ENCODE results near the gene ERMARD.

The ERMARD gene

DNA sequence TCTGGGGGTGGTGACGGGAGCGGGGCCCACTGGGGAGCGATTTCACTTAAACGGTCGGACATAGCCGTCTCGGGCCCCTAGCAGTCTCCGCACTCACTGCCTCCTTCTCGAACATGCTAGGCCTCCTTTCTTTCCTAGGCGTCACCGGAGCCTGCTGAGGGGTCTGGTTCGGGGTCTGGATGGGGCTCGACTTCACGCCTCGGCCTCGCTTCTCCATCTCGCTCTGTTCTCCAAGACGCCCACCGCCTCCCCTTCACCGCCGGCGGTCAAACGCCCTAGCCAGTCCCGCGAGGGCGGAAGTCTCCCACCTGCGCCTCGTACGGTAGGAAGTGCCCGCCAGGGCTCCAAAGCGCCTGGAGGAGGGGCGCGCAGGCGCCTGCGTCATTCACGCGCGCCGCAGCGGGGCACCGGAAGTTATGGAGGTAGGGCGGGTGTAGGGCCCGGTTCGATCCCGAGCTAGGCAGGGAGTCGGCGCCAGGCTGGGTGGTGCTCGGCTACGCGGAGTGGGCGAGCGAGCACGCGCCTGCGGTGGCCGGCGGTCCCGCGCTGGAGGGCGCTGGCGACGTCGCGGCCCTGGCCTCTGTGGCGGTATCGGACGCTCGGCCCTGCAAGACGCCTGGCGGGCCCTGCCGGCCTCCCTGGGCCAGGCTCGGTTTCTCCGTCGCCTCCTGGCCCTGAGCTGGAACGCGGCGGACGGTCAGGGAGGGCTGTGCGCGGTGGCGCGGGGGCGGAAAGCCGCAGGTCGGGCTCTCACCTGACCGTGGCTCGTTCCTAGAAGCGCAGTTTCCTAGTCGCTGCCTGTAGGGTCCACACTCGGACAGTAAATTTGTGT, at the start of gene ERMARD, which contains the start of gene DYNLT2:
TSS of gene ERMARD (plus strand) at position 381 of the 832 bp plus-strand sequence. CDS start at position 417, 36 bp downstream.
TSS of gene DYNLT2 (minus strand) at position 331 of the 832 bp plus-strand sequence. CDS start at position 217, 114 bp downstream.
- peak; percentile 79 for DNase-seq

DNA sequence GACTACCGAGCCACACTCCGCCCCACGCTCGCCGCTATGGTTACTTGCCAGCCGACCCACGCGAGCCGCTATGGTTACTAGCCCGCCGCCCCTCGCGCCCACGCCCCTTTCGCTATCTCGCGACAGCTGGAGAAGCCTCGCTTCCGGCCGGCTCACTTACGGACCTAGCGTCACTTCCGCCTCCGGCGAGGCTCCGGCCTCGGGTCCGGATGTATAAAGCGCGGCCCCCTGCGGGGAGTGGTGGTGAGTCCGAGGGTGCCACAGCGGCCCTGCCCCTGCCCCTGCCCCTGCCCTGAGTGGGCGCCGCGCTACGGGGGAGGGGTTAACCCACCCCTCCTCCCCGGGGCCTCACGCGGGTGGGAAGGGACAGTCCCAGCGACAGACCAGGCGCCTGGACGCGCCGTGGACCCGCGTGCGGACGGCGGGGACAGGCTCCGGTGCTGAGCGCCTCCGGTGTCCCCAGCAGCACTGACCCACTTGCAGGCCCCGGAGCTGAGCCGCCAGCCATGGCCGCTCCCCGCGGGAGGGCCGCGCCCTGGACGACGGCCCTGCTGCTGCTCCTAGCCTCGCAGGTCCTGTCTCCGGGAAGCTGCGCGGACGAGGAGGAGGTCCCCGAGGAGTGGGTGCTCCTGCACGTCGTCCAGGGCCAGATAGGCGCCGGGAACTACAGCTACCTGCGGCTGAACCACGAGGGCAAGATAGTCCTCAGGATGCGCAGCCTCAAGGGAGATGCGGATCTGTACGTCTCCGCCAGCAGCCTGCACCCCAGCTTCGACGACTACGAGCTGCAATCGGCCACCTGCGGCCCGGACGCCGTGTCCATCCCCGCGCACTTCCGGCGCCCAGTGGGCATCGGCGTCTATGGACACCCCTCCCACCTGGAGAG, 49.2 kb upstream of the ERMARD start, which contains the start of the genes C6orf120 and WDR27:
TSS of gene C6orf120 (plus strand) at position 173 of the 886 bp plus-strand sequence. CDS start at position 507, 334 bp downstream.
TSS of gene WDR27 (minus strand) at position 76 of the 886 bp plus-strand sequence. CDS start 13,024 bp downstream, outside the sequence.
- DNase-seq, result peak; percentile 92

DNA sequence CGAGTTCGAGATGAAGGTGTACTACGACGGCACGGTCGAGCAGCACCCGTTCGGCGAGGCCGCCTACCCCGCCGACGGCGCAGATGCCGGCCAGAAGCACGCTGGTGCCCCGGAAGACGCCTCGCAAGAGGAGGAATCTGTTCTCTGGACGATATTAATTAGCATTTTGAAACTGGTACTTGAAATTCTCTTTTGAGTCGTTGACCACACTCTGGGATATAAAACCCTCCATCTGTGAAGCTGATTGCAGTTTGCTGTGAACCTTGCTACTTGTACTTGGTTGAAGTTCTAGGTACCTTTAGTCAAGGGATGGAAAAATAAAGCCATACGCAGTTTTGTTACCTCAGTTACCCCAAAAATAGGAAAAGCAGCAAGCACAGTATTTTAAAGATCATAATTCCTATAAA, 48.6 kb upstream of the ERMARD start:
- no peak for DNase-seq

DNA sequence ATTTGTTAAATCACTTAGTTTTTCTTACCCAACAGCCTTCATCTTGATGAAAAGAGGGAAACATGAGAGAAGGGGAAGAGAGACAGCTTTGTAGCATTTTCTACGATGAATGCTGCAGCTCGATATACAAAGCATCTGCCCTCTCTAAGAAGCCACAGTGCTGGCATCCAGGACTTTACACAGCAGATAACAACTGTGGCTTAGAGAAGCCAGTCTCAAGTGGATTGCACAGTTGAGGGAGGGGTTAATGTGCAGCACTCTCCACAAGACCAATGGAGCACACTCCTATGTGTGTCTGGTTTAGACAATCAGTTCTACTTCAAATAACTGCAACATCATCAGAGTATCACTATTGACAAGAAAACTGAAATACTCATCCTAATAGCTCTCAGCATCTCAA, 43.6 kb upstream of the ERMARD start:
- DNase-seq, result no peak

DNA sequence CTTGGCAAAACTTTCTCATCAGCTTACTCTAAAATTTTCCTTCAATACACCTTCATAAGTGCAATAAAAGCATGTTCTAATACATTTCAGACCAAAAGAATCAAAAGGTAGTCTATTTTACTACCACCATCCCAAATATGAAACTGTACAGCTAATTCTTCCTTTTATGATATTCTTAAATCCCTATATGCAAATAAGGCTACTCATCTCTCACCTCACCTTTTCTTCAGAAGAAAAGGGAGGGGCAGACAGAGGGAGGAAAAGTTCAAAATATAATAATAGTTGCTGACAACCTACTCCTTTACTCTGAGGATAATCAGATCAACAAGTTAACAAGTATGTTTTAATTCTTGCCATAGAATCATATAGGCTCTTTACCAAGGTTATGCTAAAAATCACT, 42.1 kb upstream of the ERMARD start:
- no peak for DNase-seq

DNA sequence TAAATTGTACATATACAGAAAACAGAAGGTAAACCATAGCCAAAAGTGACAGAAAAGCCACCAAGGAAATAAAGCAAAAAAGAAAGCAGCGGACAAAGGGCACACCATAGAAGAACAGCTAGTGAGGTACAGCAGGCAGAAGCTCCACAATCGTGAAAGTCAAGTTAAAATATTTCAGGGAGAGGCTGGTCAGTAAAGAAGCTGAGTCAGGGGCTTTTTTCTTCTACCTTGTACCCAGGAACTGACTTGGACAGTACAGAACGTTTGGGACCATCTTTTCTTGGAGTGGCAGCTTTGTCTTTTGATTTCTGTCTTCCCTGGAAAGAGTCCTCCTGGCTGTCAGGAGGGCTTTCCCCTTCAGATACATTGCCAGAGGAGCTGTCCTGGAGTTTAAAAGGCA, 41.4 kb upstream of the ERMARD start:
- no peak for DNase-seq

DNA sequence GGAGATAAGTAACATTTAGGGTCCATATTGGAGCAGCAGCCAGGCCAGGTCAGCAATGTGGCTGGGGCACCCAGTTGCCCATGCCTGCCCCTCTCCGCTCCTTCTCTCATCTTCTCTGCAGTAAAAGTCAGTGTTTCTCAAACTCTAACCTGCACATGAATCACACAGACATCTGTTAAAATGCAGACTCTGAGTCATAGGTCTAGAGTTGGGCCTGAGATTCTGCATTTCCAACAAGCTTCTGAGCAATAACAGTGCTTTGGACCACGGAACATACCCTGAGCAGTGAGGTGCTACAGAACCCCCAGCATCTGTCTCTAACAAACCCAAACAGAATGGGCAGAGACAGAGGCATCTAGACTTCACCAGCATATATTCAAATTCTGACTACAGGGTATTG, 37.2 kb upstream of the ERMARD start:
- DNase-seq, result no peak

DNA sequence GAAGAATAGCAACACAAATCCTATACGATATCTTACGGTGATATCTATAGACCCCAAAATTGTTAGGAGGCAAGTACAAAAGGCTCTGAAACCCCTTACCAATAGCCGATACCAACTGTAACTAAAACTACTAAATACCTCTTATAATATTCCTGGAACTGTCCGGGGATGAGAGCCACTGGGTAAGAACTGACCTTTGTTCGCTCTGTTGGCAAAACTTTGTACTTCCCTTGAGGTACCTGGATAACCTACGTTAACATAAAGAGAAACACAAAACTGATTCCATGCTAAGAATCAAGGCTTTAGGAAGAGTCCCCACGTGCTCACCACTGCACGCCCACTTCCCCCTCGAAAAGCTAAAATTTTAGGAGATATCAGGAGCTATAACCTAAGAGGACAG, 36.8 kb upstream of the ERMARD start:
- DNase-seq, result no peak

DNA sequence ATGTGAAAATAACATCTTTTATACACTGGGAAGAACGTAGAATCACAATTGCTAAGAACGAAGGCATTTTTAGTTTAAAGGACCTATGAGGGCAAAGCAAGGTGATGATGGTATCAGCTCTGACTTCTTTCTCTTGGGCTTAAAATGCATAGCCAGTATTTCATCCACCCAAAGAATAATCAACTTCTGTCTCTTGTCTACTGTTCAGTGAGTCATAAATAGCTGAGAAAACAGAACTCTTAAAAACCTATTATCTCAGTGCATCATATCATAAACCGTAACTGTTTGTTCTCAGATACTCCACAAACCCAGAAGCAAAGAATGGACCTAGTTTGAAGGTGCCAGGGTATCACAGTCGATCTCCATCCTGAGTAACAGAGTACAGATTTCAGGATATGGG, 32.3 kb upstream of the ERMARD start:
- DNase-seq, result no peak

DNA sequence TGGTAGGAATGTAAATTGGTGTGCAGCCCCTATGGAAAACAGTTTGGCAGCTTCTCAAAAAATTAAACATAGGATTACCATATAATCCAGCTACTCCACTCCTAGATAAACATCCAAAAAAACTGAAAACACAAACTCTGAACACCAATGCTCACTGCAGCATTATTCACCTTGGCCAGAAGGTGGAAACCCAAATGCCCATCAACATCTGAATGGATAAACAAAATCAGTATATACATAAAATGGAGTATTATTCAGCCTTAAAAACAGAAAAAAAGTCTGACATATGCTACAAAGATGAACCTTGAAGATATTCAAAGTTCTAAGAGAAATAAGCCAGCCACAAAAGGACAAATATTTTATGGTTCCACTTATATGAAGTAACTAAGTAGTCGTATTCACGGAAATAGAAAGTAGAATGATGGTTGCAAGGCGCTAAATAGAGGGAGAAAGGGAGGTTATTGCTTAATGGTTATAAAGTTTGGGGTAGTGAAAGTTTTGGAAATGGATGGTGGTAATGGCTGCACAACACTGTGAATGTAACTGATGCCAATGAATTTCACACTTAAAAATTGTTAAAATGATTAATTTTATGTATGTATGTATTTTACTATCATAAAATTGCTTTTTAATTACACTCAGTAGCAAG, 31.1 kb upstream of the ERMARD start:
- no peak for DNase-seq

DNA sequence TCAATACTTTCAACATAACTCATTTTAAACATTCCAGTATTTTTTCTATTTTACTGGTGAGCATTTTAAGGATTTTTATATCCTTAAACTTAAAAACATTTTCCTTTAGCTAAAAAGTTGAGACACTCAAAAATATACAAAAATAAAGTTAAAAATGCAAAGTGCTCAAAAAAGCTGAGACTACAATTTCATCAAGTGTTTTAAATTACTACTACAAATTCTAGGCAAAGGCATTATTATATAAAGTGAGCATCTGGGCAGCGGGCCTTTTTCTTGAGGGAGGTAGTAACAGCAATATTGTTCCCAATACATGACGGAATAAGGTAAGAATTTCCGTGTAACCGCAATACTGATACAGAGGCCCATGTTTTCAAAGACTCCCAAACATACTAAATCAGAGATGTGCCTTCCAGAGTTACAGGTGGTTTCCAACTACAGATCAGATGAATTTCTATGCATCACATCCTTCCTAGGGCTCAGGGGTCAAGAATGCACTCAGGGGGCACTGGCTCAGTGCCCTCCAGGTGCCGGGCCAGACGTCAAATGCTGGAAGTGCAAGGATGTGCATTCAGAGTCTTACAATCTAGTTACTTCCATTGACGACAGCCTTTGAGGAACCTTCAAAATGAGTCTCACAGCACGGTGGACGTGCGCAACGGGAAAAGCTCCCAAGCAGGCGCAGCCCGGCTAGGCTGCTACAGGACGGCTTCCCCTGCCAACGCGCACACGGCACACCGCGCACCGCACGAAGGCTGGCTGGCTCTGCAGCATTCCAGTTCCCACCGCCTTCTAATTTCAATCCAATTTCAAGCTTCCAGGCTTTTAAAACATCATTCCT, 28.8 kb upstream of the ERMARD start:
- peak; percentile 17 for DNase-seq

DNA sequence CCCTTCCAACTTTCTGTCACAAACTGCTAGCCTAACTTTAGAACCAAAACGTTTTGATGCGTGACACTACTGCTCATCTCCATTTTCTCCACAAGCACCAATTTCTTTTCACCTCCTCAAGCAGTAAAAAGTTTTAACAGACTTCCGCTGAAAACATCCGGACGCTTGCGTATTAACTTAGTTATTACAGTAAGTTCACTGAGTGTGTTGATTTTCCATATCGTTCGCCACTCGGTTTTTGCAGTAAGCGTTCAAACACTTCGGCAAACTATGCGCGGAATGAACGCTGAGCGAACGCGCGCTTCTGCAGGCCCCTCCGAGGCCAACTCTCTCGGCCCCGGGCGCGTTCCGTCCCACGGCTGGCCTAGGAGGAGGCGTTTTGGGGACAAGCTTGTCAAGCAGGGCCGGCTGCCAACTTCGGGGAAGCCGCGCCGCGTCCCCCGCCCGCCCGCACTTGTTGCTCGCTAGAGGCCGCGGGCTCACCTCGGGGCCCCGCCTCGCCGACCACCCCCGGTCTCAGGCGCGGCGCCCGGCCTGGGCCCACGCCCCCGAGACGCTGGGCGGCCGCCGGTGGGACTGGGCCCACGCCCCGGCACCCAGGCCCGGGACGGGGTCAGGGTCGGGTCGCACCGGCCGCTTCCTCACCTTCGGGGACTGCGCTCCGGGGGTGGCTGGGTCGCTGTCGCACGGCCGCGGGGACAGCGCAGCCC, 28.1 kb upstream of the ERMARD start:
- DNase-seq, result peak; percentile 15

DNA sequence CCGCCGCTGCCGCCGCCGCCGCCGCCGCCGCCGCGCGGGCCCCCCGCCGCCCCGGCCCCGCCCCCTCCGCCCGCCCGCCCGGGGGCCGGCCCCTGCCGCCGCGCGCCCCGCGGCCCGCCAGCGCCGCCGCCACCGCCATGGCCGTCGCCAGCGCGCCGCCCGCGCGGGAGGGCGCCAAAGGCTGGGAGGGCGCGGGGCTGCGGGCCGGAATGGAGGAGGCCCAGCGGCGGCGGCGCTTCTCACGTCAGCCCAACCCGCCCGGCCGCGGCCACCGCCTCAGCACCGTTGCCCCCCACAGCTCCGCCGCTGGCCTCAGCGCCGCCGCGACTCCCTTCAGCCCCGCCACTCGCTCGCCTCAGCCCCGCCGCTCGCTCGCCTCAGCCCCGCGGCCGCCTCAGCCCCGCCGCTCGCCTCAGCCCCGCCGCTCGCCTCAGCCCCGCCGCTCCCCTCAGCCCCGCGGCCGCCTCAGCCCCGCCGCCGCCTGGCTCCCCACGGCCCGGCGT, 27.4 kb upstream of the ERMARD start:
- peak; percentile 23 for DNase-seq

DNA sequence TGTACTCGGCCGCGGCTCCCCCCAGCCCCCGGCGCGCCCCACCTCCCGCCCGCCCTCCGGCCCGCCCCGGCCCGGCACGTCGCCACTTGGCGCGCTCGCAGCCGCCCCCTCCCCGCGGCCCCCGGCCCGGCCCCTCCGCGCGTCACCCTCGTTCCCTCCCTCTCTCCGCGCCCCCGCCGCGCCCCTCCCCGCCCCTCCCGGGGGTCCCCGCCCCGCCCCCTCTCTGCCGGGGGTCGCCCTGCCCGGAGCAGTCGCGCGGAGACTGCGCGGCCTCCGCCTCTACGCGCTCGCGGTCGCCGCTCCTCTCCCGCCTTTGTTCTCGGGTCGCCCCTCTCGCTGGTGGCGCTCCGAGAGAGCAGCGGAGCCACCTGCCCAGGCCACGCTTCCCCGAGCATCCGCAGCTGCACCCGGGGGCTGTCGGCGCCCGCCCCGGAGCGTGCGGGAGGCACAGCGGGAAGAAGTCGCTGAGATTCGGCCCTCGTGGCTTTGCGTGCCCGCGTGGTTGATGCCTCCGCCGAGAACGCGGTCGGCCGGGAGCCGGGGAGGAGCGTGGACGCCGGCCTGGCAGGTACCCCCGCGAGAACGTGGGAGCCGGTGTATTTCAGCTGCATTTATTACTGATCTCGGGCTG, 26.8 kb upstream of the ERMARD start, which contains the start of gene PHF10:
TSS of gene PHF10 (minus strand) at position 7 of the 631 bp plus-strand sequence. CDS start 569 bp downstream, outside the sequence.
- no peak for DNase-seq

DNA sequence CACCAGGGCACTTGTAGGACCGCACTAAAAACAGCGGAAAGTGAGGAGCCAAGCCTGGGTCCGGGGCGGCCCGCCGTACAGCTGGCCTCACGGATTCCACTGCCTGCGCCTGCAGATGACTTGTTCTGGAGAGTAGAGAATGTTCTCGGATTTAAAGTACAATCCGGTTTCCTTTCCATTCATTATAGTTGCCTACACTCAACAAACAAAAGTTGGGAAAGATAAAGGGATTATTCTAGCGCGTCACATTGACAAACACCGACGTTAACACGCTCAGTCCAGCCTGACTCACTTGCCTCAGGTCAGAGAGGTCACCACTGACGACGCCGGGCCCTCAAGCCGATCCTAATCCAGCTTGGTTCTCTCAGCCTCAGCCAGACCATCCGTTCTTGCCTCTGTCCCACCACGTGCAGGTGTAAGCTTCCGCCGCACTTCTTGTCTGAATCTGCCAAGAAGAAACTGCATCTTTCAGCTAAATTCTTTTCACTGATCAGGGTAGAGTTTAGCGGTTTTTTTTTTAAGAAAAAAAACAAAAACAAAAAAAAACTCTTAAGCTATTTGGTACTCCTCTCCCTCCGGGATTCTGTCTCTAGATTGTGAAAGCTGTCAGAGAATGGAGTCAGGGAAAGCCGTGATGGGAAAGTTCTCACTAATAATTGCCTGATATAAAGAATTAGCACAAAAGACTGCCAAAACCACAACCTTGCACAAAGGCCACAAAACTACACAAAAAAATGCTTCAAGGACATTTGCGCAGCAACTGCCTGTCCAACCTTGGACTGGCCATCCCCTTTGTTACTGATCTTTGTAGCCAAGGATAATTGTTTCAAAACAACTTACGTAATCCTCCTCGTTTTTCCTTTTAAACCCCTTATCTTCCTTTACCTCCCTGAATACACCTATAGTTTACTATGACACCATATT, 26.0 kb upstream of the ERMARD start:
- no peak for DNase-seq

DNA sequence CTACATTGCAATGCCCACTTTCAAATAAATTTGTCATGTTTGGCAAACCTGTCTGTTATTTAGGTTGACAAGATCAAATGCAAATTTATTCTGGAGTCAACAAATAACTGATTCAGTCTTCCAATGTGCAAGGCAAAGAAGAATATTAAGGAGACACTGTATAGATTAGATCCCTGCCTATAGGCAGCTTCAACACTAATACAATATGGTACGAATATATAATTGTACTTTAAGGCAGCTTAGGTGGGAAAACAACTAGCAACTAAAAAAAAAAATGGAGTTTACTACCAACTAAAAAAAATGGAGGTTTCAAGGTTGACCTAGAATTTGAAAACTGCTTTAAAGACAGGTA, 25.4 kb upstream of the ERMARD start:
- DNase-seq, result no peak

DNA sequence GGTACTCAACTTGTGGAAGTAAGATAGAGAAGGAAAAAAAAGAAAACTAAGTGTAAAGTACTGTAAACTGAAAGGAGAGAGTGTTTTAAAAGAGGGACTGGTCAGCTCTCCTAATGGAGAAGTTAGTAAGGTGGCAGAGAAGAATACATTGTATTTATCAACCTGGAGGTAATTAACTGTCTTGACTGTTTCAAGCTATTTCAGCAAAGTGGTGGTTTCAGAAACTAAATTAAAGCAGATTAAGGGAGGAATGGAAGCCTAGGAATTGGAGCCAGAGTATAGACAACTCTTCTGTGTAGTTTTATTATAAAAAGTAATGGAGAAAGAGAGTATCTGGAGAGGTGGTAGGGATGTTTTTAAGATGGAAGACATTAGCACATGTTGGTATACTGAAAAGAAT, 24.5 kb upstream of the ERMARD start:
- DNase-seq, result no peak

DNA sequence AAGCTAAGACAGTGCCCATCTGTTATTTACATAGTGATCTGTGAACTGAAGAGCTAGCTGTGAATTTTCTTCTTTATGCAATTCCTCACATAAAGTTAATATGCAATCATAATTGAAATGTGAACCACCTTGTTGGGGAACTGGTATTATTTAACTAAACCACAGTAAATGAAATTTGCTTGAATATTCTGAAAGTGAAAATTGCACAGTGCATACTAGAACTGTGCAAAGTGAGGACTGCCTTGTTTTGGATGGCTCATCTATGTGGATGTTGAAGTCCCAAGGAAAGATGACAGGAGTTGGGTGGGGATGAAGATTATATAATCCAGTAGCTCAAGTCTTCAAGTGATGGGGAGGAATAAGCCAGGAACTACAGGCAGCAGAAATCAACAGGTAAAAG, 21.5 kb upstream of the ERMARD start:
- no peak for DNase-seq

DNA sequence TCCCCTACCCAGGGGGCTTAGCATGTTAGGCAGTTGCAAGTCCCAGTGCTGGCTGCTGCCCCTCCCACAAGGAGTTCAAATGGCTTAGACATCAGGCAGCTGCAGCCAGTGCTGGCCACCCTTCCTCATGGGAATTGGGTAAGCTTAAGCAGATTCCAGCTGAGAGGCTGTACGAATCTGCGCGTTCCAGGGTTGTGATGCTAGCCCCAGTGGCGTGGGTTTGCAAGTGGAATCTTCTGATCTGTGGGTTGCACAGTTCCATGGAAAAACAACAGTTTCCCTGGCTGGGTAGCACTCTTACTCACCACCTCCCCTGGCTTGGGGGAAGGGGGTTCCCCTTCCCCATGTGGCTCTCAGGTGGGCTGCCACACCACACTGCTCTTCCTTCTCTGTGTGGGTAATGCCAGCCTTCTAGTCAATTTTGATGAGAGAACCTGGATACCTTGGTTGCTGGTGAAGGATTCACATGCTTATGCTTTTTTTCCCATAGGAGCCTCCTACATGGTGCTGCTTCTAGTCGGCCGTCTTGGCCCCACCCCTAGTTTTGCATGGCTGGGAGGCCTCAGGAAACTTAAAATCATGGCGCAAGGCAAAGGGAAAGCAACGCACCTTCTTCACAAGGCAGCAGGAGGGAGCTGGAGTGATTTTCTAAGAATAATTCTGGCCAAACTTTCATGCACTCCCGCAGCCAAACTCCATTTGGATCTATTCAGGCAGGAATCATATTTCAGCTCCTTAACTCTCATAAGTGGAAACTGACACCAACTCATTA, 13.0 kb upstream of the ERMARD start:
- DNase-seq, result peak; percentile 63
